ENCODE results near the gene MLLT11. TPM values are rescaled to one million over a fixed set of nuclear protein-coding genes. Genes with fewer than 3 reads are reported as not detected.

The MLLT11 gene
- total and polyA plus RNA-seq, 2 of the 4 experiments (the other 2 are of a cell fraction): 3.6 to 17.5 TPM

DNA sequence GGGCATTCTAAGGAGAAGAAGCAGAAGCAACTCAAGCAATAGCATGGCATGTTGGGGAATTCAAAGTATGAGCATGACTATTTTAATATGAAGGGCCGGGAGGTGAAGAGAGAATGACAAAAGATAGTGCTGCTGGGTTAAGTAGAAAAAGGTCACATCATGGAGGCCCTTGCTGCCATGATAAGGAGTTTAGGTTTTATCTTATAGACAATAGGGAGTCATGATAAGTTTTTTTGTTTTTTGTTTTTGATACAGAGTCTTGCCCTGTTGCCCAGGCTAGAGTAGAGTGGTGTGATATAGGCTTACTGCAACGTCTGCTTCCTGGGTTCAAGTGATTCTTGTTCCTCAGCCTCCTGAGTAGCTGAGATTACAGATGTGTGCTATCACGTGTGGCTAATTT, 20.7 kb upstream of the MLLT11 start:
- Histone ChIP-seq H3K27me3 (ENCODE audit: control insufficient read depth, insufficient read depth, low read length) (no peaks in the 10 kb centered on the region), H4K91ac (ENCODE audit: insufficient read depth, low read depth, low read length) (no peak overlapping the region), H2BK5ac (ENCODE audit: low read depth, low read length, poor library complexity, severe bottlenecking) (no peak overlapping the region), H3K27ac (ENCODE audit: insufficient read depth, low read length) (no peak overlapping the region), H3K79me1 (ENCODE audit: low read depth in 1 of 2, low read length in 2 of 2) (no peaks in the 10 kb centered on the region), H2AFZ (replicated peaks; ENCODE audit: low read length, poor library complexity) (no peak overlapping the region), H2BK15ac (ENCODE audit: low read depth, low read length) (no peak overlapping the region), H3K9me3 (ENCODE audit: control insufficient read depth, insufficient read depth, low read length) (no peaks in the 10 kb centered on the region), H3K18ac (ENCODE audit: low read depth, low read length) (no peak overlapping the region), H2BK20ac (ENCODE audit: low read depth, low read length) (no peak overlapping the region), H3K56ac (ENCODE audit: extremely low read depth, insufficient read depth, low read length) (no peak overlapping the region), H3K4me1 (ENCODE audit: control insufficient read depth, insufficient read depth, low read length) (no peaks in the 10 kb centered on the region), H3K9me1 (ENCODE audit: insufficient read depth, low read length) (no peaks in the 10 kb centered on the region), H3K9ac (ENCODE audit: low read depth, low read length) (no peak overlapping the region), H3K4me2 (ENCODE audit: low read depth, low read length) (no peak overlapping the region), H2BK120ac (ENCODE audit: low read depth, low read length) (no peak overlapping the region), H2AK5ac (ENCODE audit: low read depth, low read length) (no peak overlapping the region), H4K8ac (ENCODE audit: low read depth in 2 of 2, low read length in 2 of 2) (no peak overlapping the region), H4K20me1 (ENCODE audit: insufficient read depth, low read length) (no peaks in the 10 kb centered on the region), H3K4me3 (ENCODE audit: insufficient read depth, low read depth, low read length) (no peak overlapping the region), H3K36me3 (ENCODE audit: control insufficient read depth, insufficient read depth, low read length) (peaks cover 7% of the 10 kb centered on the region), H3K4ac (ENCODE audit: low read depth, low read length) (no peak overlapping the region), H3K23ac (ENCODE audit: low read depth, low read length) (no peak overlapping the region), H4K5ac (ENCODE audit: low read depth, low read length) (no peak overlapping the region), H3K14ac (replicated peaks; ENCODE audit: low read depth, low read length) (no peak overlapping the region), H2AK9ac (replicated peaks; ENCODE audit: low read depth, low read length, poor library complexity) (no peak overlapping the region)
- DNase-seq (no peak), ATAC-seq (ENCODE audit: low read depth) (no peak)
- dilution Hi-C loops (cut with HindIII; ENCODE audit: low sequenced_read_pairs, unreplicated experiment): no loop called here
- ChIA-PET POLR2A (ENCODE audit: unreplicated experiment) (no interaction called here), CTCF (interaction anchor here (0.7 kb wide), 1 partner anchor 91 kb away, joined by 3 read pairs; no protein-coding TSS in a partner anchor)
- no TSS peak for BruUV-seq (replicated peaks)
- TF ChIP-seq CHD1 (IDR thresholded peaks at IDR 0.05; ENCODE audit: low read depth, low read length) (no peak), MXI1 (IDR thresholded peaks at IDR 0.05; ENCODE audit: borderline replicate concordance, low read depth, low read length) (no peak), MAFK (IDR thresholded peaks at IDR 0.05; ENCODE audit: low read depth, low read length) (no peak), RFX5 (IDR thresholded peaks at IDR 0.05; ENCODE audit: low read depth, low read length) (no peak), NFE2L2 (IDR thresholded peaks at IDR 0.05; ENCODE audit: low read depth, low read length) (no peak)
- TF ChIP-seq, protein P1, sequence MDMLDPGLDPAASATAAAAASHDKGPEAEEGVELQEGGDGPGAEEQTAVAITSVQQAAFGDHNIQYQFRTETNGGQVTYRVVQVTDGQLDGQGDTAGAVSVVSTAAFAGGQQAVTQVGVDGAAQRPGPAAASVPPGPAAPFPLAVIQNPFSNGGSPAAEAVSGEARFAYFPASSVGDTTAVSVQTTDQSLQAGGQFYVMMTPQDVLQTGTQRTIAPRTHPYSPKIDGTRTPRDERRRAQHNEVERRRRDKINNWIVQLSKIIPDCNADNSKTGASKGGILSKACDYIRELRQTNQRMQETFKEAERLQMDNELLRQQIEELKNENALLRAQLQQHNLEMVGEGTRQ (IDR thresholded peaks at IDR 0.05; ENCODE audit: low read depth, low read length): no peak
- 90% methylated on average over 1 of the region's 3 CpGs; no CpG with 5 or more reads in 1 of the 2 experiments for WGBS, 2 experiments (ENCODE audit: extremely low coverage in 2 of 2, insufficient read length in 1 of 2)
- intact Hi-C loops (cut with micrococcal nuclease): no loop called here
- in situ Hi-C loops (cut with MboI; ENCODE audit: low sequenced_read_pairs): loop anchor here (10.0 kb wide), 1 partner anchor 65 kb away; the partner anchor contains the start of gene CERS2

Measured in IMR-90 (cell line).